ENCODE measurements around the gene SNX19.
A peak's percentile ranks its signal among the peaks of the same experiment; 100 is the strongest.
"Not testable (repeated sequence)": the region's sequence is repeated elsewhere in the genome, so short reads cannot be mapped to it uniquely, and the experiment has no call there.

SNX19 gene

GRCh38 chr11:130871616-130872015 lies 44.7 kb downstream of the SNX19 start:
- DNase-seq = no peak

DNA sequence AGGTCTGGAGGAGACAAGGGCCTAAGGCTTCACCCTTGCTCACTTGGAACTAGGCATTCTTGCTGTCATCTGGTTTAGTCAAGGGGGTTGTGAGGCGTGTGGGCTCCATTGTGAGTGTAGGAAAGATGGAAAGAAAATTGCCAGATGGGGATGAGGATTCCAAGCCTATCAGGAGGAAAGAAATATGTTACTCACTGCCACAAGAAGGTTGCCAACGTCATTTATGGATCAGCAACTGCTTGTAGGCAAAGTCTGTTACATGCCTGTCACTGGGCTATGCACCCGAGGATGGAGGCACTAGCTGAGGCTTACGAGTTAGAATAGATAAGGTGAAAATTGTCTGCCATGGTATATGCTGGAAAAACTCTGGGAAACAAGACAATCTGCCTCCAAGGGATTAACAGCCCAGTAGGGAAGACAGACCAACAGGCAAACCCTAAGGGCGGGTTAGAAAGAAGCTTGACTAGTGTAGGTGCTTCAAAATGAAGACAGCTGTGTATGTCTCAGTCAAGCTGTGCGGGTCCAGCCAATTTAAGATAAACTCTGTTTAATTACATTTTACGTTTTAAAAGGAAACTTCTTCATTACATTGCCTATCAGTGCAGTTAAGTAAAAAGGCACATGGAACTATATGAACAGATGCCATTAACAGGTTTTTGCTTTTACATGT lies 47.4 kb downstream of the SNX19 start:
- DNase-seq = no peak

- DNase-seq = no peak
These were observed 48.1 kb downstream of the SNX19 start for GRCh38 chr11:130868086-130868710.

DNA sequence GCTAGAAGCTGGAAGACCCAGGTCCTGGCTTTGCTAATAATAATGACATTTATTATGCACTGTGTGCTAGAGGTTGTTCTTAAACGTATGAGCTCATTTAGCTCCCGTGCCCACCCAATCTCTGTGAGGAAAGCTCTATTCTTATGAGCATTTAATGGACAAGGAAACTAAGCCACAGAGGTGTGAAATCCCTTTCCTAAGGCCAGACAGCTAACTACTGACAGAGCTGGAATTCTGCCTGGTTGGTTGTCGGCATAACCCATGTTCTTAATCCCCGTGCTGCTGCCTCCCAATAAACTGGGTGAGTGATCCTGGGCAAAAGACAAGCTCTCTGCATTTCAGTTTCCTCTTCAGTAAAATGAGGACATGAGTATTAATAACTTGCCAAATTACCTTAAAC lies 49.4 kb downstream of the SNX19 start:
- no peak for DNase-seq

- no peak for DNase-seq
These were observed 50.5 kb downstream of the SNX19 start for GRCh38 chr11:130865774-130866114.

DNA sequence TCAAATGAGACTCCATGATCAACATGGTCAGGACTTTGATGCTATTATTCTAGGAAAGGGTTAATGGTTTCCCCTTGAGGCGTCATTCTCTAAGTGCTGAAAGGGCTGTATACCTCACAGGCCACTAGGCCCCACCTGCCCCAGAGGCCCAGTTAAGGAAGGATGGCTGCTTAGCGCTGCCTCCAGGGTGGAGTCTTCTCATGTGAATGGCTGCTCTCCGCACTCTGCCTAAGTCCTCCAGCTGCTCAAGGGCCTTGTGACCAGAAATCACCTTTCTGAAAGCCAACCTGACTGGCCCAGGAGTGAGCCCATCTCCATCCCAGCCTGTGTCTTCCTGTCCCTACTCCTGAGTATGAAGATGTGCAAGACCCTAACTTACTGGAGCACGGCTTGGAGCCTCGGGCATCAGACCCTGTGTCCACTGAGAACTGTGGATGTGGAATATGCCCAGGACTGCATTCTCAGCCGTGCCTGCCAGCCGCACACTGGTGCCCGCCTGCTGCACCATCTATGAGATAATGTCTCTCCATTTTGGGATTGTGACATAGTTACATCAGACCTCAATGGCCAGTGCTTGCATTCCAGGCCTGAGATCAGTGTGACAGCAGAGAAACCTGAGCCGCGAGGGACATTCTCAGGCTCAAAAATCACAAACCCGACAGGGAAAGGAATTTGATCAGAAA lies 51.0 kb downstream of the SNX19 start:
- no peak for DNase-seq

DNA sequence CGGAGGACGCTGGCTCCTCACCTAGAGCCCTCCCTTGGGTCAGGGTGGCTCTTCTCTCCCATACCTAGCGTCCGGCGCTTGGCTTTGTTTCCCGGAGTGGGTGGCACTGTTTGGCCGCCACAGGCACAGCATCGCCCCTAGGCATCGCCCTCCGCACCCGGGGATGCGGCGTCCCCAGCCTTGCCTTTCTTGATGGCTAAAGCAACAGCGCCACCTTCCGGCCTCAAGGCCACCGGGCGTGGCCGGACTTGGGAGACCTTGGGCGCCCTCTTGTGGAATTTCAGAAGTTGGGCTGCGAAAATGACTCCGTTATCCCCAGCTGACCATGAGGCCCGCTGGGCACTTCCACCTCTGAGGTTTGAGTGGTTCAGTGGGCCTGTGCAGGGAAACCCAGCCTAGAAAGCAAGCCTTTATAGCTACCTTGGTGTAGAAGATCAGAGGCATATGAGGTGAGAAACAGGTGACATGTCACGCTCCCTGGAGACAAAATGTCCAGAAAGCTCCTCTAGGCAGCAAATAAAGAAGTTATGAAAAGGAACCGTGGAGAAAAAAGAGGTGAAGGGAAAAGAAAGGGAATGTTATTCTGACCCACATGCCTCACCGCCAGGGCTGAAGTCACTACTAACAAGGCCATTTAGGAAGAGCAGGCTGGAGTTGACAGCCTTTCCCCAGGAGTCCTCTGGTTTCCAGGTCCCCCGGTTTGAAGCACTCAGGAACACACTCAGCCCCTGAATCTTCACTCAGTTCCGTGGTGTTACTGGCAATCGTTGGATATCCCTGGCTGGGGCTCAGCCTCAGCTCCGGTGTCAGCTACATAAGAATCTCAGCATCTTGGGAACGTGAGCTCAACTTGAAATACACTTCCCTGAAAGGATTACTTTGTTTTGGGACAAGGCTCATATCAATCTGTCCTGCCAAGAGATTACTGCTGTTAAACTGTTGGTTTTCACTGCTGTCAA lies 54.1 kb downstream of the SNX19 start:
- peak; percentile 9 for DNase-seq

DNA sequence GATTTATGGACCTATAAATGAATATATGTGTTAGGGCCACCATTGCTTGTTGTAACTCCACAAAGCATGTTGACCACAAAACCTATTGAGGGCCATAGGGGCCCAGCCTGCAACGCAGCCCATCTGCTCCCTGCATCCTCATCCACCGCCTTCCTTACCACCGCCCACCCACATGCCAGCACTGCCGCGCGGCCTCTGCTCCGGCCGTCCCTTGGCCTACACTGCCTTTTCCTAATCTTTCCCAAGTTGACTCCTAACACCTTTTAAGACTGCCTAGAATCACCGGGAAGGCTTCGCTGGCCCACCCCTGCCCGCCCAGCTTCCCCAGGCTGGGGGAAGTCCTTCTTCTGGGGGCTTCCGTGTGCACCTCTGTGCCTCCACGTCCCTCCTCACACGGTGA lies 55.0 kb downstream of the SNX19 start:
- DNase-seq = no peak

- no peak for DNase-seq
These were observed 56.4 kb downstream of the SNX19 start for GRCh38 chr11:130859886-130860285.

GRCh38 chr11:130858215-130858614 lies 58.1 kb downstream of the SNX19 start:
- no peak for DNase-seq

DNA sequence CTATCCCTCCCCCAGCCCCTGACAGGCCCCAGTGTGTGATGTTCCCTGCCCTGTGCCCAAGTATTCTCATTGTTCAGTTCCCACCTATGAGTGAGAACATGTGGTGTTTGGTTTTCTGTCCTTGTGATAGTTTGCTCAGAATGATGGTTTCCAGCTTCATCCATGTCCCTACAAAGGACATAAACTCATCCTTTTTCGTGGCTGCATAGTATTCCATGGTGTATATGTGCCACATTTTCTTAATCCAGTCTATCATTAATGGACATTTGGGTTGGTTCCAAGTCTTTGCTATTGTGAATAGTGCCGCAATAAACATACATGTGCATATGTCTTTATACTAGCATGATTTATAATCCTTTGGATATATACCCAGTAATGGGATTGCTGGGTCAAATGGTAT lies 60.6 kb downstream of the SNX19 start:
- DNase-seq = not testable (repeated sequence)

GRCh38 chr11:130854483-130854882 lies 61.8 kb downstream of the SNX19 start:
- no peak for DNase-seq

- DNase-seq = no peak
These were observed 63.7 kb downstream of the SNX19 start for GRCh38 chr11:130852589-130852988.

DNA sequence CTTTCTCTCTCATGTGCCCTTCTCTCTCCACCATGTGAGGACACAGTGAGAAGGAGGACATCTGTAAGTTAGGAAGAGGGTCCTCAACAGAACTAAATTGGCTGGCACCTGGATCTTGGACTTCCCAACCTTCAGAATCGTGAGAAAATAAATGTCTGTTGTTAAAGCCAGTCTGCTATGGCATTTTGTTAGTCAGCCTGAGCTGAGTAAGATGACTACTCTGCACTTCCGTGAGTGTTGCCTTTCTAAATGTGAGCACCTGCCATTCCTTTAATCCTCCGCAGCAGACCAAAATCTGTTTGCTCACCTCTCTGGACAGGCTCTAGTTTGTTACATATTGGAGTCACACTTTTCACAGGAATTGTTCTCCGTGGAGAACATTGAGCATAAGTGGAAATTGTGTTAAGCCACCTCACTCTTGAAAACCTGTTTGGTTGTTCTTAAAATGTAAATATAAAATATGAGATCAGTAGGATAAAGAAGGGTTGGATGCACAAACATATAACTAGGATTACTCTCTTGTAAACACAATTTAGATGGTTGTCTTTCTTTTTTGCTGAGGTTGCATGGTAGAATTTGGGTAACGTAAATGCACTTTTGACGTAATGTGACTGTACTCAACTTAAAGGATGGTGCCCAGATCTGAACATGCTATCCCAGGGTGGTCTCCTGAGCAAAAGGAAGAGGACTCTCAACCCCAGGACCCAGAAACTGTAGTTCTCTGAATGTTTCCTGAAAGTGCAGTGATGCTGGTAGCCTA lies 65.9 kb downstream of the SNX19 start:
- DNase-seq = no peak

- no peak for DNase-seq
These were observed 67.1 kb downstream of the SNX19 start for GRCh38 chr11:130849215-130849568.

GRCh38 chr11:130848361-130849214 lies 67.7 kb downstream of the SNX19 start:
- DNase-seq = no peak

DNA sequence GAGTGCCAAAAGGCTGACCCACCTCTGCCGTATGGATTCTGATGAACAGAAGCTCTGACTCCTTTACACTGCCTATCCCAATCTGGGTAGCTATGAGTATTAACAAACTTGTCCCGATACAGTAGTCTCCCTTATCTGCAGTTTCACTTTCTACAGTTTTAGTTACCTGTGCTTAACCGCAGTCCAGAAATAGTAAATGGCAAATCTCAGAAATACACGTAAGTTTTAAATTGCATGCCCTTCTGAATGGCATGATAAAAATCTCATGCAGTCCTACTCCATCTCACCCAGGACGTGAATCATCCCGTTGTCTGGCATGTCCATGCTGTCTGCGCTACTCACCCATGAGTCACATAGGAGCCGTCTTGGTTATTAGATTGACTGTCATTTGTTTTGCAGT lies 68.8 kb downstream of the SNX19 start:
- DNase-seq = no peak

GRCh38 chr11:130846606-130847005 lies 69.7 kb downstream of the SNX19 start:
- no peak for DNase-seq

DNA sequence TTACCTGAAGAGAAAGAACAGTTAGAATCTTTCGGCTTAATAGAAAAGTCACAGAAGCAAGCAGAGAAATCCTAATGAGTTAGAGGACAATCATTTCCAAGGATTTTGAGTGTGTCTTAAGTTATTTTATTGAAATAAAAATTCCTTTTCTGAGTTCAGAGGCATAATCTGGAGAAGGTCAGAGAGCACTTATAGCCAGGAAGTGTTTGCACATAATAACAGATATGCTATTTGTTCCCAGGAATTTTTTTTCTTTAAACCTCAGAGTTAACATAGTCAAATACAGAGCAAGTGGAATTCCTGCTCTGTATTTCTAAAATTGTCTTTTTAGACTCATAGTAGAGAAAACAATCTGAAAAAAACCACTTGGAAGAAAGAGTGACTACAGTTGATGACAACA lies 74.3 kb downstream of the SNX19 start:
- no peak for DNase-seq

DNA sequence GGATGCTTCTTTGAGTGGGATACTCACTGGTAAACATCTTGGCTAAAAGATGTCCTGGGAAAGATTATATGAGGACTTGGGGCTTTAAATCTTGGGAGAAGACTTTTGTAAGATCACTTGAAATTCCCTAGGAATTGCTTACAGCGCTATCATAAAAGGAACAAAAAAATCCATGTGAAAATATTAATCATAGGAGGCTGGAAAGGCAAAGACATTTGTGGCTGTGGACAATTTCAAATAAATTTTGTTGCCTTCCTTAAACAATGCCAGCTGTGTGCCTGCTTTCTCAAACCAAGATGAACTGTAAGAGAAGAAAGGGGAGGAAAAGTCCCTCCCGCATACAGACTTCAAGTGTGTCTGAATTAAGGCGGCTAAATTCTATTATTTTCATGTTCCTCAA lies 75.6 kb downstream of the SNX19 start:
- no peak for DNase-seq

DNA sequence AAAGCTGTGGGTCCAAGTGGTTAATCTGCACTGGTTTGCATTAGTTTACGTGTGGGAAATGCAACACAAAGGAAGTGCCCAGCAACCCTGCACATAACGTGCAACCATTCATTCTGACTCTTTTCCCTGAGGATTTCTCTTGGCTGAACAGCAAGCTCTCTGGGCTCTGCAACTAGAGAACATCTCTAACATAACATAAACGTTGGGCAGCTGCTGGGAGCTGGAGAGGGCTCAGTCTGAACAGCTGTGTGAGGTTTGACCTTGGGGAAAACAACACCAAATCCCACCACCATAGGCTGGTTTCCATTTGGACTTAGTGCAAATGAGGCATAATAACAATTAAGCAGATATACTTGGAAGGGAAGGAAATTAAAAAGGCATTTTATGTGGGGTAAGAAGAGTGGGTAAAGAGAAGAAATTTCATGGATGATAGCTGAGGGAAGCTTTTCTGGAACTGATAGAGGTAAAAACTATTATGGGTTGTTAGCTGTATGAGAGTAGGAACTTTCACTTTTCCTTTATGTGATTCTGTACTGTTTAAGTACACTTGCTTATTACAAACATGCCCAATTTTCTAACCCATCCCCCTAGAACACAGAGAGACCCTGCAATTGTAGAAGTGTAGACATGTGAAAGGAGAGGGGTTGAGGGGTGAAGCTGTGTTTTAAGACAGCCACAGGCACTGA lies 76.2 kb downstream of the SNX19 start:
- DNase-seq = no peak
